ENCODE results near the gene F7. TPM values are rescaled to one million over a fixed set of nuclear protein-coding genes. Genes with fewer than 3 reads are reported as not detected.

Gene F7
- polyA plus RNA-seq, 1 donor from 2014 or later = not detected

DNA sequence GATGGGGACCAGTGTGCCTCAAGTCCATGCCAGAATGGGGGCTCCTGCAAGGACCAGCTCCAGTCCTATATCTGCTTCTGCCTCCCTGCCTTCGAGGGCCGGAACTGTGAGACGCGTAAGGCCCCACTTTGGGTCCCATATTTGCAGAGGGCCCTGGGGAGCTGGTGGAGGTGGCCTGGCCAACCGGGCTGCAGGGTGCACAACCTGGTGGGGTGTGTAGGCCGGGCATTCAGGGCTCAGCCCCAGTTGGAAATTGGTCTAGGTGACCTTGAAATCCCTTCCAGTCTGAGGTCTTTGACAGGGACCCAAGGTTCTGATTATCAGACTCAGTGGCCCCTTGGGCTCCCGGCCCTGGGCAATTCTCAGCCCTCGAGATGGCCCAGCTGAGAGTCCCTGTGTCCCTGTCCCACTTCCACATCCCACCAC lies 8.3 kb downstream of the F7 start:
- Mint-ChIP-seq H3K27ac (no peak overlapping the region), H3K36me3 (no peaks in the 10 kb centered on the region), H3K4me3 (no peak overlapping the region), H3K27me3 (peaks cover 3% of the 10 kb centered on the region), H3K4me1 (no peaks in the 10 kb centered on the region), H3K9me3 (no peaks in the 10 kb centered on the region)

DNA sequence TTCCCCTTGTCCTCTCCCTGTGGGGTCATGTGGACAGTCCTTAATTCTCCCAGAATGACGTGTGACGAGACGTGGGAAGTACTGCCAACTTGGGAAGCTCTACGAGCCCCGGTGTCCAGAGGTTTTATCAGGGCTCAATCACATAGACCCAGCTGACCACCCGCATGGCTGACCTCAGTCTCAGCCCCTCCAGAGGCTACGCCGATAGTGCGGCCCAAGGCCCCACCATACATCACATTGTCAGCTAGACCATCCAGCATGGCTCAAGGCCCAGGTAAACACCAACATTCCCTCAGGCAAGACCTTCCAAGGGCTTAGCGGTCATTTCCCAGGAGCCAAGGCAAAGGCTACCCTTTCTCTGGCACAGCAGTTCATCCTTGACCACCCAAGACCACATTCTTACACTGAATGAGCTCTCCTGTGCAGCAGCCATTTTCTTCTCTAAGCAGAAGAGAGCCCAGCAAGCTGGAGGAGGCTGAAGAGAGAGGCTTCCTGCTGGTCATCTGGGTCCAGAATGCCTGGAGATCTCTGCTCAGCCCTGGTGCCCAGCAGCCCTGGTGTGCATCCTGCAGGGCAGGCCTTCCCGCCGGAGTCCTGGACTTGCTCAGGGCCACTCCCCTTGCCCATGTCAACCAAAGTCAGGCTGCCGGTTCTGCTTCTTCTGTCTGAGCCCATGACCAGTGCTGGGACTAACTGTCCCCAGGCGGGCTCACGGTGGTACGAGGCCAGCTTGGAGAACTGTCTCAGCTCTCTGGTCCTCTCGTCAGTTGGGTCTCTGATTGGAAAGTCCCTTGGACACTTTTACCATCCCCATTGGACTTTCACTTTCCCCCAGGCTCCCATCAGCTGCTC lies 9.1 kb downstream of the F7 start:
- Mint-ChIP-seq H3K4me1 (no peaks in the 10 kb centered on the region), H3K4me3 (no peak overlapping the region), H3K36me3 (no peaks in the 10 kb centered on the region), H3K27me3 (no peaks in the 10 kb centered on the region), H3K27ac (no peak overlapping the region), H3K9me3 (no peaks in the 10 kb centered on the region)

DNA sequence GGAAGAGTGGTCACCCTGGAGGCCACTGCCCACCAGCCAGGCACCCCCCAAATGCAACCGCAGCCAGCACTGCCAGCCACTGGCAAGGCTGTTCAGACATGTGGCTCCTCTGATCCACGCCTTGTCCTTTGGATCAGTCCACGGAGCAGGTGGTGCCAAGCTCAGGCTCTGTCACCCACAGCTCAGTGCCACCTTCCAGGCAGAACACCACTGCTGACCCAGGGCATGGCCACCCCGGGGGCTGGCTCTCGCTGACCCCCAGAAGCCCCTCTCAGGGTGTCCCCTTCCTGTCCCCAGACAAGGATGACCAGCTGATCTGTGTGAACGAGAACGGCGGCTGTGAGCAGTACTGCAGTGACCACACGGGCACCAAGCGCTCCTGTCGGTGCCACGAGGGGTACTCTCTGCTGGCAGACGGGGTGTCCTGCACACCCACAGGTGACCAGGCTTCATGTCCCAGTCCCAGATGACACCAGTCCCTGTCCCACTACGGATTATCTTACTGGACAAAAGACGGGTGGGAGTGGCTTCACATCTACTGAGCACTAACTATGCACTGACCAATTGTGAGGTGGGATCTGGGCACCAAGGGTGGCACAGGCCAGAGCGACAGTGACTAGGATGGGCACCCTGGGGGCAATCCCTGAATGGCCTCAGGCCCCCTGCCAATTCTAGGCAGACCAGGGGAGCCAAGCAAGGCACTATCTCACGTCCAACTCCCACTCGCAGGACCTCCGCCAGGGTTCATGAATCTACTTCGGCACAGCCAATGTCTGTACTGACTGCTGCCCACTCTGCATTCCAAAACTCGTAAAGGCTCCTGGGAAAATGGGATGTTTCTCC lies 10.0 kb downstream of the F7 start:
- H3K27ac Mint-ChIP-seq = no peak overlapping the region
- no peaks in the 10 kb centered on the region for H3K27me3 Mint-ChIP-seq
- no peaks in the 10 kb centered on the region for H3K36me3 Mint-ChIP-seq
- H3K4me1 Mint-ChIP-seq = no peaks in the 10 kb centered on the region
- H3K9me3 Mint-ChIP-seq = no peaks in the 10 kb centered on the region
- H3K4me3 Mint-ChIP-seq = no peak overlapping the region

DNA sequence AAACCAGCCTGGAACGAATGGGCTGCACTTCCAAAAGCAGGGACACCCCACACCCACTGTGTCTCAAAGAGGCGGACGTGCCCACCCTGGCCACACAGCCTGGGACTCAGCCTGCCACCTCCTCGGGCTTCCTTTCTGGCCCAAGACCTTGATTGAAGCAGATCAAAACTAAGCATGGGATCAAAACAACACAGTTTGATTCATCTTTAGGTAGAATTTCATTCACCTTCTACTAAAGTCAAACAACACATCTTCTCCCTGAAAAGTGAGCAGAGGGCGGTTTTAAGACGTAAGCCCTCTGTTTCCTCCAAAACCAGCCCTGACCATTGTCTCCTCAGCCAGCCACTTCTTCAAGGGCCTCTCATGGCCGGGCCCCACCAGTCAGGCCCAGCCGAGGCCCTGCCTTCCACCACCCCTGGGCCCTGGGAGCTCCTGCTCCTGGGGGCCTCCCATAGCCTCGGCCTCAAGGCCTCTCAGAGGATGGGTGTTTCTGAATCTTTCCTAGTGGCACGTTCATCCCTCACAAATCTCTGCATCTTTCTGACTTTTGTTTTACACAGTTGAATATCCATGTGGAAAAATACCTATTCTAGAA lies 10.7 kb downstream of the F7 start:
- H3K9me3 Mint-ChIP-seq = no peaks in the 10 kb centered on the region
- H3K27ac Mint-ChIP-seq = no peak overlapping the region
- no peaks in the 10 kb centered on the region for H3K4me1 Mint-ChIP-seq
- H3K27me3 Mint-ChIP-seq = no peaks in the 10 kb centered on the region
- no peaks in the 10 kb centered on the region for H3K36me3 Mint-ChIP-seq
- H3K4me3 Mint-ChIP-seq = no peak overlapping the region

DNA sequence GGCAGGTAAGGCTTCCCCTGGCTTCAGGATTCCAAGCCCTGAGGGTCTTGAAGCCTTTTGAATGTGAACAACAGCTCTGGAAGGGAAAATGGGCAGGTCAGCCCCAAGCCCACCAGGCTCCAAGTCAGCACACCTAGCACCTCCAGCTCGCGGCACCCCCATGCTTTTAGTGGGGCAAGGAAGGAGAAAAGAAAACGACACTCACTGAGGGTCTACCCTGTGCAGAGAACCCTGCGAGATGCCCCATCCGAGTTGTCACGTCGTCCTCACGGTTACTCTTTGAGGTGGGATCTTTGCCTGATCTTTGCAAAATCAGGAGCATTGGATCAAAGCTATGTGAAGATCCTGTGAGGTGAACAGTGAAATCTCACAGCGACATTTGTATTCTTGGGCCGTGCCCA lies 11.3 kb downstream of the F7 start:
- Mint-ChIP-seq H3K4me3 (no peak overlapping the region), H3K27ac (no peak overlapping the region), H3K4me1 (no peaks in the 10 kb centered on the region), H3K27me3 (no peaks in the 10 kb centered on the region), H3K36me3 (no peaks in the 10 kb centered on the region), H3K9me3 (no peaks in the 10 kb centered on the region)

DNA sequence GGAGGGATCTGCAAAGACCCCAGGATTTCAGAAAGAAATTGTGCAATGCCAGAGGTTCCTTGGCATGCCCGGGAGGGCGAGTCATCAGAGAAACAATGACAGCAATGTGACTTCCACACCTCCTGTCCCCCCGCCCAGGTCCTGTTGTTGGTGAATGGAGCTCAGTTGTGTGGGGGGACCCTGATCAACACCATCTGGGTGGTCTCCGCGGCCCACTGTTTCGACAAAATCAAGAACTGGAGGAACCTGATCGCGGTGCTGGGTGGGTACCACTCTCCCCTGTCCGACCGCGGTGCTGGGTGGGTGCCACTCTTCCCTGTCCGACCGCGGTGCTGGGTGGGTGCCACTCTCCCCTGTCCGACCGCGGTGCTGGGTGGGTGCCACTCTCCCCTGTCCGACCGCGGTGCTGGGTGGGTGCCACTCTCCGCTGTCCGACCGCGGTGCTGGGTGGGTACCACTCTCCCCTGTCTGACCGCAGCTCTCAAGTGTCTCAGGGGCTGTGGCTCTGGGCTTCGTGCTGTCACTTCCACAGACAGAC lies 11.8 kb downstream of the F7 start:
- Mint-ChIP-seq H3K9me3 (no peaks in the 10 kb centered on the region), H3K36me3 (no peaks in the 10 kb centered on the region), H3K4me3 (no peak overlapping the region), H3K4me1 (no peaks in the 10 kb centered on the region), H3K27me3 (no peaks in the 10 kb centered on the region), H3K27ac (peak overlapping the region in 1 of 3 donors; percentile 7)

DNA sequence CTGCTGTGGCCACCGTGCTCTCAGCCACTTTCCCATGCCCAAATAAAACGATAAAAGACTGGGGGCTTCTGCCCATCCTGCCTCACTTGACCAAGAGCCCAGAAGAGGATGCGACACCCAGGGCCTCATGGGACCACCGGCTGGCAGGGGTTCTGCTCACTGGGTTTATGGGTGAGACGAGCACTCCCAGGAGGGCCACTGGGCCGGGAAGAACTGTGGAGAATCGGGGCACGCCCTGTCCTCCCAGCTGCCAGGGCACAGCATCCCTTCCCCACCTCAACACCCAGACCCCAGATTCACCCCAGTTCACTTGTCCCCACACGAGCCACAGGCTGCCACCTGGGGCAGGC lies 12.3 kb downstream of the F7 start:
- no peaks in the 10 kb centered on the region for H3K27me3 Mint-ChIP-seq
- no peaks in the 10 kb centered on the region for H3K9me3 Mint-ChIP-seq
- H3K4me3 Mint-ChIP-seq = no peak overlapping the region
- H3K36me3 Mint-ChIP-seq = no peaks in the 10 kb centered on the region
- no peaks in the 10 kb centered on the region for H3K4me1 Mint-ChIP-seq
- H3K27ac Mint-ChIP-seq = peak overlapping the region in 1 of 3 donors; percentile 7

DNA sequence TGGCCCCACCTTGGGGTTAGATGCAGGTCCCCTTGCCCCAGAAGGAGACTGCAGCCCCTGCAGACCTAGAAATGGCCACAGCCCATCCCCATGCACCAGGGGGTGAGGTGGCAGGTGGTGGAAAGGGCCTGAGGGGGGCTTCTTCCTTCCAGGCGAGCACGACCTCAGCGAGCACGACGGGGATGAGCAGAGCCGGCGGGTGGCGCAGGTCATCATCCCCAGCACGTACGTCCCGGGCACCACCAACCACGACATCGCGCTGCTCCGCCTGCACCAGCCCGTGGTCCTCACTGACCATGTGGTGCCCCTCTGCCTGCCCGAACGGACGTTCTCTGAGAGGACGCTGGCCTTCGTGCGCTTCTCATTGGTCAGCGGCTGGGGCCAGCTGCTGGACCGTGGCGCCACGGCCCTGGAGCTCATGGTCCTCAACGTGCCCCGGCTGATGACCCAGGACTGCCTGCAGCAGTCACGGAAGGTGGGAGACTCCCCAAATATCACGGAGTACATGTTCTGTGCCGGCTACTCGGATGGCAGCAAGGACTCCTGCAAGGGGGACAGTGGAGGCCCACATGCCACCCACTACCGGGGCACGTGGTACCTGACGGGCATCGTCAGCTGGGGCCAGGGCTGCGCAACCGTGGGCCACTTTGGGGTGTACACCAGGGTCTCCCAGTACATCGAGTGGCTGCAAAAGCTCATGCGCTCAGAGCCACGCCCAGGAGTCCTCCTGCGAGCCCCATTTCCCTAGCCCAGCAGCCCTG lies 12.8 kb downstream of the F7 start:
- H3K4me3 Mint-ChIP-seq = no peak overlapping the region
- H3K27me3 Mint-ChIP-seq = no peaks in the 10 kb centered on the region
- H3K27ac Mint-ChIP-seq = no peak overlapping the region
- no peaks in the 10 kb centered on the region for H3K9me3 Mint-ChIP-seq
- H3K4me1 Mint-ChIP-seq = no peaks in the 10 kb centered on the region
- no peaks in the 10 kb centered on the region for H3K36me3 Mint-ChIP-seq

DNA sequence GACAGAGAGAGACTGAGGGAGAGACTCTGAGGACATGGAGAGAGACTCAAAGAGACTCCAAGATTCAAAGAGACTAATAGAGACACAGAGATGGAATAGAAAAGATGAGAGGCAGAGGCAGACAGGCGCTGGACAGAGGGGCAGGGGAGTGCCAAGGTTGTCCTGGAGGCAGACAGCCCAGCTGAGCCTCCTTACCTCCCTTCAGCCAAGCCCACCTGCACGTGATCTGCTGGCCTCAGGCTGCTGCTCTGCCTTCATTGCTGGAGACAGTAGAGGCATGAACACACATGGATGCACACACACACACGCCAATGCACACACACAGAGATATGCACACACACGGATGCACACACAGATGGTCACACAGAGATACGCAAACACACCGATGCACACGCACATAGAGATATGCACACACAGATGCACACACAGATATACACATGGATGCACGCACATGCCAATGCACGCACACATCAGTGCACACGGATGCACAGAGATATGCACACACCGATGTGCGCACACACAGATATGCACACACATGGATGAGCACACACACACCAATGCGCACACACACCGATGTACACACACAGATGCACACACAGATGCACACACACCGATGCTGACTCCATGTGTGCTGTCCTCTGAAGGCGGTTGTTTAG lies 13.7 kb downstream of the F7 start:
- Mint-ChIP-seq H3K9me3 (no peaks in the 10 kb centered on the region), H3K27ac (peak overlapping the region in 1 of 3 donors; percentile 77), H3K36me3 (no peaks in the 10 kb centered on the region), H3K27me3 (peaks cover 1% of the 10 kb centered on the region), H3K4me3 (no peak overlapping the region), H3K4me1 (no peaks in the 10 kb centered on the region)

DNA sequence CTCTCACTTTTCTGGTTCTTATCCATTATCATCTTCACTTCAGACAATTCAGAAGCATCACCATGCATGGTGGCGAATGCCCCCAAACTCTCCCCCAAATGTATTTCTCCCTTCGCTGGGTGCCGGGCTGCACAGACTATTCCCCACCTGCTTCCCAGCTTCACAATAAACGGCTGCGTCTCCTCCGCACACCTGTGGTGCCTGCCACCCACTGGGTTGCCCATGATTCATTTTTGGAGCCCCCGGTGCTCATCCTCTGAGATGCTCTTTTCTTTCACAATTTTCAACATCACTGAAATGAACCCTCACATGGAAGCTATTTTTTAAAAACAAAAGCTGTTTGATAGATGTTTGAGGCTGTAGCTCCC lies 14.2 kb downstream of the F7 start:
- Mint-ChIP-seq H3K36me3 (no peaks in the 10 kb centered on the region), H3K27ac (peak overlapping the region in 1 of 3 donors; percentile 77), H3K27me3 (peaks cover 1% of the 10 kb centered on the region), H3K4me1 (no peaks in the 10 kb centered on the region), H3K4me3 (no peak overlapping the region), H3K9me3 (no peaks in the 10 kb centered on the region)

DNA sequence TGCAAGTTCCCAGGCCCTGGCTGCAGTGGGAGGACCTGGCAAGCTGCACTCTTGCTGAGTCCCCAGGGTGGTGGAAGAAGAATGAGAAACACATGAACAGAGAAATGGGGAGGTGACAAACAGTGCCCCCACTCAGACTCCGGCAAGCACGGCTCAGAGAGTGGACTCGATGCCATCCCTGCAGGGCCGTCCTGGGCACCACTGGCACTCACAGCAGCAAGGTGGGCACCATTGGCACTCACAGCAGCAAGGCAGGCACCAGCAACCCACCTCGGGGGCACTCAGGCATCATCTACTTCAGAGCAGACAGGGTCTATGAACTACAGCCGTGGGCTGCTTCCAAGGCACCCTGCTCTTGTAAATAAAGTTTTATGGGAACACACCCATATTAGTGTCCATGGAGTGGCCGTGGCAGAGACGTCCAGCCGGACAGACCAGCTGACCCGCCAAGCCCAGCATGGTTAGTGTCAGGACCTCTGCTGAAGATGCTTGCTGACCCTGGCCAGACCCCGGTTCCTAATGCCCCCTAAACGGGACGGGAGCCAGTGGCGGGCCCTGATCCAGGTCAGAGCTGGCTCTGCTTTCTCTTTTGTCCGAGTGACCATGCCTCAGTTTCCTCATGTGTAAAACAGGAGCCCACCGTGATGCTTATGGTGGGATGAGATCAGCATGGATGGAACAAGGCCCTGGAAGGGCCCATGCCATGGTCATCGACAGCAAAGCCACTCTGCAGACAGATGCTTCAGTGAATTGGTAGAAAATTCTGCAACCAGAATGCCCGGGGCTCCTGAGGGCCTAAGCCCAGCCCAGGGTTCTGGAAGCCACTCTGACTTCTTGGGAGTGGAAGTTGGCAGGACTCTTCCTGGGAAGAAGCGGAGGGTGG lies 14.9 kb downstream of the F7 start:
- no peak overlapping the region for H3K27ac Mint-ChIP-seq
- H3K9me3 Mint-ChIP-seq = no peaks in the 10 kb centered on the region
- no peak overlapping the region for H3K4me3 Mint-ChIP-seq
- H3K36me3 Mint-ChIP-seq = no peaks in the 10 kb centered on the region
- no peaks in the 10 kb centered on the region for H3K4me1 Mint-ChIP-seq
- peaks cover 1% of the 10 kb centered on the region for H3K27me3 Mint-ChIP-seq

DNA sequence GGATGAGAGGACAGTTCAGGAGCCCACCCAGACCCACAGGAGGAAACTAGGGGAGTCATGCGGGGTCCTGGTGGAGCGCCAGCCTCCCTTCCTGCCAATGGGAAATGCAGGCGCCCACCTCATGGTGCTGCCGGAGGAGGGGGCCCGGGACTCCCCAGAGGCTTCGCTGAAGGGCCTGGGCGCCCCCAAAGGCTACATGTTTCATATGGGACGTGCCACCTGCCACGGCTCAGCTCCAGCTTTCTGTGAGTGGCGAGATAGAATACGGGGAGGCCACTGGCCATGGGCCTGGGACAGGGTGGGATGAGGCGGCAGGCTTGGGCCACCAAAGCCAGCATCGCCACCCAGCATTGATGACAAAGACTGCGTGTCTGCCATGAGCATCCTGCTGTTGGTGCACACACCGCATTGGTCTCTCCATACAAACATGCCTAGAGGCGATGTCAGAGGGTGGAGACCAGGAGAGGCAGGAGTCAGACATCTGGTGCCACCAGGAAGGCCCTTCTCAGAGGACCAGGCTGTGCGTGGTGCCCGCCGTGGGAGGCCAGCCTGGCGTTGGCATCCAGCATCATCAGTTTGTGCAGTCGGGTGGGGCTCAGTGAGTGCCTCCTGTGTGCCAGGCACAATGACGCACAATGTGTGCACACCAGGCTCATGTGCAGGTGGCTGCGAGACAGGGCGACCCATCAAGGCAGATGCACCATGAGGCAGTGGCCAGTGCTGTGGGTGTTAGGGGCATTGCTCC lies 15.8 kb downstream of the F7 start:
- Mint-ChIP-seq H3K4me3 (no peak overlapping the region), H3K4me1 (no peaks in the 10 kb centered on the region), H3K36me3 (no peaks in the 10 kb centered on the region), H3K27me3 (peaks cover 5% of the 10 kb centered on the region), H3K27ac (no peak overlapping the region), H3K9me3 (no peaks in the 10 kb centered on the region)

DNA sequence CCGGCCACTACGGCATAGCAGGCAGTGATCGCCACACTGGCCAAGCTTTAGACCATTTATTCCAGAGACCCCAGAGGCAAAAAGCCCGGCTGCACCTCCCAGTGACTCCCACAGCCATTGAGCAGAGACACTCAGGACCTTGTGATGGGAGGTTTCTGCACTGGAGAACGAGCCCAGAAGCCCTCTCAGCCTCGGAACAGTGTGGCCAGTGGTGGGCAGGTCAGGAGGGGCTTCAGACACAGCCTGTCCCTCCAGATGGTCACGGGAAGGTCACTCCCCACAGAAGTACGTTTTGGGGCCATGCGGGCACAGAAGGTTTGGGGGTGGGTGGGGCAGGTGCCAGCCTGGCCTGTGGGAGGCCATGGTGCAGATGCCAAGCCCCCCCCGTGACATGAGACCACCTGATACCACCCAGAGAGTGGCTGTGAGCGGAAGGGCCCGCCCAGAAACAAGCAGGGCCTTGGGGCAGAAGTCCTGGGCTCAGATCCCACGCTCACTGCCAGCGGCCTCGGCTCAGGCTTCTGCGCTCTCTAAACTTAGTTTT lies 16.4 kb downstream of the F7 start:
- Mint-ChIP-seq H3K4me1 (no peaks in the 10 kb centered on the region), H3K36me3 (no peaks in the 10 kb centered on the region), H3K9me3 (no peaks in the 10 kb centered on the region), H3K27me3 (peaks cover 5% of the 10 kb centered on the region), H3K4me3 (peak overlapping the region in 1 of 4 donors; percentile 17), H3K27ac (no peak overlapping the region)

Data from IgD-negative memory B cell (primary cell).